GM23338 (cell line): Measurements from ENCODE around the gene CD68. TPM values are rescaled to one million over a fixed set of nuclear protein-coding genes. Genes with fewer than 3 reads are reported as not detected.

Experiments used
- ATAC-seq: fragments of 200-7000 bp; cut with Tn5 transposase; 3 replicates; pipeline ENCODE4 v1.9.1; 2020
- DNase-seq: peaks from one replicate; pipeline ENCODE4 v3.0.0-alpha.2; 2015; ENCODE audit warnings: low spot score
- H2AFZ ChIP-seq: fragments of 200-600 bp; sonication (generic); 2 replicates; pipeline ENCODE4 v1.8.0; 2016; ENCODE audit warnings: antibody characterized with exemption, mild to moderate bottlenecking, moderate library complexity
- H3F3A ChIP-seq: fragments of 200-600 bp; sonication (generic); replicated peaks from 2 replicates; pipeline ENCODE4 v1.8.0; 2017; ENCODE audit warnings: antibody characterized with exemption, mixed run types, low read depth
- H3K27ac ChIP-seq: fragments of 200-600 bp; sonication (generic); 2 replicates; pipeline ENCODE4 v1.6.1; 2016; ENCODE audit warnings: low read depth
- H3K27me3 ChIP-seq: fragments of 200-600 bp; sonication (generic); 2 replicates; pipeline ENCODE4 v1.8.0; 2016; ENCODE audit warnings: mild to moderate bottlenecking, mixed run types, moderate library complexity; ENCODE audit not compliant: insufficient read depth
- H3K36me3 ChIP-seq: fragments of 200-600 bp; sonication (generic); 2 replicates; pipeline ENCODE4 v1.8.0; 2016; ENCODE audit warnings: mild to moderate bottlenecking; ENCODE audit not compliant: insufficient read depth
- H3K4me1 ChIP-seq: fragments of 200-600 bp; sonication (generic); 2 replicates; pipeline ENCODE4 v1.8.0; 2016; ENCODE audit warnings: mild to moderate bottlenecking, moderate library complexity; ENCODE audit not compliant: insufficient read depth
- H3K4me2 ChIP-seq: fragments of 200-600 bp; sonication (generic); 2 replicates; pipeline ENCODE4 v1.7.1; 2017; ENCODE audit warnings: mixed run types
- H3K4me3 ChIP-seq: fragments of 200-600 bp; sonication (generic); 2 replicates; pipeline ENCODE4 v1.6.1; 2016; ENCODE audit warnings: mixed run types
- H3K79me2 ChIP-seq: fragments of 200-600 bp; sonication (generic); replicated peaks from 2 replicates; pipeline ENCODE4 v1.8.0; 2017; ENCODE audit warnings: mild to moderate bottlenecking; ENCODE audit not compliant: insufficient read depth
- H3K9me2 ChIP-seq: fragments of 200-600 bp; sonication (generic); 2 replicates; pipeline ENCODE4 v1.8.0; 2017; ENCODE audit not compliant: insufficient read depth
- H4K20me1 ChIP-seq: fragments of 200-600 bp; sonication (generic); replicated peaks from 2 replicates; pipeline ENCODE4 v1.8.0; 2017; ENCODE audit warnings: mild to moderate bottlenecking; ENCODE audit not compliant: insufficient read depth
- H3K27ac Mint-ChIP-seq: 2 replicates; pipeline ENCODE4 v1.8.0; 2020; ENCODE audit warnings: inconsistent platforms, mild to moderate bottlenecking, moderate library complexity, mixed read lengths
- H3K27me3 Mint-ChIP-seq: 3 replicates; pipeline ENCODE4 v1.8.0; 2022; ENCODE audit warnings: low read depth, mild to moderate bottlenecking, moderate library complexity, mixed read lengths, inconsistent platforms; ENCODE audit not compliant: insufficient read depth, poor library complexity
- H3K36me3 Mint-ChIP-seq: 3 replicates; pipeline ENCODE4 v1.8.0; 2021; ENCODE audit warnings: low read depth, mild to moderate bottlenecking, inconsistent platforms, moderate library complexity, mixed read lengths
- H3K4me1 Mint-ChIP-seq: 3 replicates; pipeline ENCODE4 v1.8.0; 2020; ENCODE audit warnings: mild to moderate bottlenecking, inconsistent platforms, mixed read lengths
- H3K4me3 Mint-ChIP-seq: 3 replicates; pipeline ENCODE4 v1.8.0; 2021; ENCODE audit warnings: moderate library complexity, mild to moderate bottlenecking, inconsistent platforms, mixed read lengths
- H3K9me3 Mint-ChIP-seq: 3 replicates; pipeline ENCODE4 v1.8.0; 2020; ENCODE audit warnings: moderate library complexity, mild to moderate bottlenecking, inconsistent platforms, mixed read lengths
- CREB1 ChIP-seq: fragments of 250-450 bp; sonication (Bioruptor Pico); IDR thresholded peaks from 2 replicates; pipeline ENCODE4 v1.5.0; 2020; ENCODE audit warnings: low read depth, mild to moderate bottlenecking, moderate library complexity
- NANOG ChIP-seq: IDR thresholded peaks from 2 replicates; pipeline ENCODE4 v1.6.1; 2016; ENCODE audit warnings: antibody characterized with exemption, borderline replicate concordance
- POLR2AphosphoS5 ChIP-seq: IDR thresholded peaks from 2 replicates; pipeline ENCODE4 v1.6.1; 2016; ENCODE audit warnings: antibody characterized with exemption, low read depth
- REST ChIP-seq: IDR thresholded peaks from one replicate; pipeline ENCODE4 v1.6.1; 2018; ENCODE audit warnings: antibody characterized with exemption; ENCODE audit not compliant: unreplicated experiment
- STAT1 ChIP-seq: IDR thresholded peaks from one replicate; pipeline ENCODE4 v1.6.1; 2016; ENCODE audit warnings: antibody characterized with exemption; ENCODE audit not compliant: unreplicated experiment
- ZNF331 ChIP-seq: fragments of 250-450 bp; sonication (Bioruptor Pico); IDR thresholded peaks from 2 replicates; pipeline ENCODE4 v1.5.0; 2020; ENCODE audit warnings: low read depth, mild to moderate bottlenecking, moderate library complexity
- polyA plus RNA-seq: library from polyadenylated mRNA; unstranded; fragments of >200 nt; fragmentation: Nextera tagmentation; extraction: Ambion mirVana; gene quantifications from 2 replicates; pipeline ENCODE4 v1.2.1, GENCODE V29; 2016
- total RNA-seq: library from RNA; depleted of rRNA; stranded (reverse); fragments of >200 nt; shearing (Covaris generic); gene quantifications from 2 replicates; pipeline ENCODE4 v1.2.3, GENCODE V29; 2014
- TF ChIP-seq, protein P1 (sequence below): fragments of 250-450 bp; sonication (Bioruptor Pico); IDR thresholded peaks from 2 replicates; pipeline ENCODE4 v1.5.0; 2020; ENCODE audit warnings: mild to moderate bottlenecking, moderate library complexity

Gene CD68
- total and polyA plus RNA-seq, 2 experiments from 2014 or later, result not detected

DNA sequence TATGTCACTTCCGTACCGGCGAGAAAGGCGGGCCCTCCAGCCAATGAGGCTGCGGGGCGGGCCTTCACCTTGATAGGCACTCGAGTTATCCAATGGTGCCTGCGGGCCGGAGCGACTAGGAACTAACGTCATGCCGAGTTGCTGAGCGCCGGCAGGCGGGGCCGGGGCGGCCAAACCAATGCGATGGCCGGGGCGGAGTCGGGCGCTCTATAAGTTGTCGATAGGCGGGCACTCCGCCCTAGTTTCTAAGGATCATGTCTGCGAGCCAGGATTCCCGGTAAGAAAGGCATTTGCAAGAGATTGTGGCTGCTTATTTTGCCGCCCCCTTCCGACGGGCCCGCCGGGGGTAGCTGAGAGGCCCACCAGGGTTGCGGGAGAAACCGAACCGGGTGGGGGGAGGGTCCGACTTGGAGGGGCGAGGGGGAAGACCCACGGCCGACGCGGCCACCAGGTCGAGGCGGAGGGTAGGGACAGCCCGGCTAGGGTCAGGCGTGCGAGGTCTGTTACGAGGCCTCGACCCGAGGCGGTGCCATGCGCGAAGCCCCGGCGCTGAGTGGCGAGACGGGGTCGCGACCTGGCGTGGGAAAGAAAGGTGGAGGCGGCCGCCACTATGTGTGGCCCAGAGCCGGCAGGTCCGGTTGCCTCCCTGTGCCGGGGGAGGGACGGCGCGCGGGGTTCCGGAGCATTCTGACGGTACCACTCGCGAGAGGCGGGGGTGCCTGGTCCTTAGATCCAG, 6.7 kb upstream of the CD68 start (continued):
- TF ChIP-seq REST, result no peak
- no peak for TF ChIP-seq NANOG
- TF ChIP-seq ZNF331 (CRISPR knock-in tag), result no peak
- peak; percentile 98 for TF ChIP-seq CREB1 (CRISPR knock-in tag)

- peaks cover 47% of the 10 kb centered on the region for H3K36me3 ChIP-seq
- Mint-ChIP-seq H3K9me3 (peaks cover 11% of the 10 kb centered on the region; the same call in 2 of the 3 replicates), H3K27me3 (peaks cover 39% of the 10 kb centered on the region), H3K4me3 (peak overlapping the region; percentile 90), H3K27ac (peak overlapping the region; percentile 100), H3K36me3 (peaks cover 95% of the 10 kb centered on the region), H3K4me1 (peaks cover 52% of the 10 kb centered on the region)
- peaks cover 59% of the 10 kb centered on the region for H3K79me2 ChIP-seq
- TF ChIP-seq POLR2AphosphoS5, result peak; percentile 45
- peak; percentile 75 for TF ChIP-seq CREB1 (CRISPR knock-in tag)
- no peak for TF ChIP-seq STAT1
- H3K4me1 ChIP-seq, result peaks cover 38% of the 10 kb centered on the region
- peaks cover 70% of the 10 kb centered on the region for H3F3A ChIP-seq
- peak overlapping the region; percentile 100 for H3K4me3 ChIP-seq
- H3K27ac ChIP-seq, result peak overlapping the region; percentile 97
- ATAC-seq, result peak; percentile 25
- no peak overlapping the region for H2AFZ ChIP-seq
- H3K4me2 ChIP-seq, result peak overlapping the region; percentile 100
- H4K20me1 ChIP-seq, result peaks cover 40% of the 10 kb centered on the region
- peak; percentile 88 for DNase-seq
- no peaks in the 10 kb centered on the region for H3K27me3 ChIP-seq
- H3K9me2 ChIP-seq, result no peaks in the 10 kb centered on the region
Observed at GRCh38 chr17:7573324-7574080, 5.9 kb upstream of the CD68 start.

DNA sequence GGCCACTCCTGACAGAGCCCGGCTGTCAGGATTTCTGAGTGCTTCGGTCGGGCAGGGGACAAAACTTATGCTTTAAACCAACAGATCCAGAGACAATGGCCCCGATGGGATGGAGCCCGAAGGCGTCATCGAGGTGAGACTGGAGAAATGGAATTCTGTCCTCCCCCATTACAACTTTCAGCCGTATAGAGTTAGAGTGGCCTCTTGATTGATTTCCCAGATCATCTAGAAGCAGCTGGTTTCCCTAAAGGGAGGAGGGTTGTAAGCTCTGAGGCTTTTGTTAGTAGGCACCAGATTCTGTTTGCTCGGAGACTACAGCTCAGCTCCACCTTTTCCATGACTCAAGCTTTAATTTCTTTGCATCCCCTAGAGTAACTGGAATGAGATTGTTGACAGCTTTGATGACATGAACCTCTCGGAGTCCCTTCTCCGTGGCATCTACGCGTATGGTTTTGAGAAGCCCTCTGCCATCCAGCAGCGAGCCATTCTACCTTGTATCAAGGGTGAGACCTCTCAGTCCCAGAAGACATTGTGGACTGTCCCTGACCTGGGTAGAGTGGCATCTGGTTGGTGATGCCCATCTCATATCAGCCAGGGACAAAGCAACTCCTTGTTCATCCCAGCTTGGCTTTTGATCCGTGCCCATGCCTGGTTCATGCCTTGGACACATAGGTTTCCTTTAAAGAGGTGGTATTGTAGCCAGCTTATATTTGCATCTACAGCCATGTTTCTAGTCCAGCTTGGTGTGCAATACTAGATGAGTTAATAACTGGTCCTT, 5.1 kb upstream of the CD68 start:
- peak overlapping the region; percentile 97 for H3K27ac ChIP-seq
- H3K27me3 Mint-ChIP-seq, result peaks cover 46% of the 10 kb centered on the region
- H2AFZ ChIP-seq, result no peak overlapping the region
- peak overlapping the region; percentile 100 for H3K4me2 ChIP-seq
- DNase-seq (no peak), ATAC-seq (no peak)
- H4K20me1 ChIP-seq, result peaks cover 40% of the 10 kb centered on the region
- peak overlapping the region; percentile 100 for H3K4me3 ChIP-seq
- peaks cover 78% of the 10 kb centered on the region for H3F3A ChIP-seq
- no peaks in the 10 kb centered on the region for H3K9me2 ChIP-seq
- H3K4me1 Mint-ChIP-seq, result peaks cover 59% of the 10 kb centered on the region
- H3K36me3 Mint-ChIP-seq, result peaks cover 95% of the 10 kb centered on the region
- H3K79me2 ChIP-seq, result peaks cover 59% of the 10 kb centered on the region
- no peaks in the 10 kb centered on the region for H3K27me3 ChIP-seq
- peaks cover 46% of the 10 kb centered on the region for H3K36me3 ChIP-seq
- H3K9me3 Mint-ChIP-seq, result peaks cover 11% of the 10 kb centered on the region; the same call in 2 of the 3 replicates
- H3K27ac Mint-ChIP-seq, result peak overlapping the region; percentile 92
- H3K4me3 Mint-ChIP-seq, result peak overlapping the region; percentile 90
- H3K4me1 ChIP-seq, result peaks cover 43% of the 10 kb centered on the region
- TF ChIP-seq, protein P1, sequence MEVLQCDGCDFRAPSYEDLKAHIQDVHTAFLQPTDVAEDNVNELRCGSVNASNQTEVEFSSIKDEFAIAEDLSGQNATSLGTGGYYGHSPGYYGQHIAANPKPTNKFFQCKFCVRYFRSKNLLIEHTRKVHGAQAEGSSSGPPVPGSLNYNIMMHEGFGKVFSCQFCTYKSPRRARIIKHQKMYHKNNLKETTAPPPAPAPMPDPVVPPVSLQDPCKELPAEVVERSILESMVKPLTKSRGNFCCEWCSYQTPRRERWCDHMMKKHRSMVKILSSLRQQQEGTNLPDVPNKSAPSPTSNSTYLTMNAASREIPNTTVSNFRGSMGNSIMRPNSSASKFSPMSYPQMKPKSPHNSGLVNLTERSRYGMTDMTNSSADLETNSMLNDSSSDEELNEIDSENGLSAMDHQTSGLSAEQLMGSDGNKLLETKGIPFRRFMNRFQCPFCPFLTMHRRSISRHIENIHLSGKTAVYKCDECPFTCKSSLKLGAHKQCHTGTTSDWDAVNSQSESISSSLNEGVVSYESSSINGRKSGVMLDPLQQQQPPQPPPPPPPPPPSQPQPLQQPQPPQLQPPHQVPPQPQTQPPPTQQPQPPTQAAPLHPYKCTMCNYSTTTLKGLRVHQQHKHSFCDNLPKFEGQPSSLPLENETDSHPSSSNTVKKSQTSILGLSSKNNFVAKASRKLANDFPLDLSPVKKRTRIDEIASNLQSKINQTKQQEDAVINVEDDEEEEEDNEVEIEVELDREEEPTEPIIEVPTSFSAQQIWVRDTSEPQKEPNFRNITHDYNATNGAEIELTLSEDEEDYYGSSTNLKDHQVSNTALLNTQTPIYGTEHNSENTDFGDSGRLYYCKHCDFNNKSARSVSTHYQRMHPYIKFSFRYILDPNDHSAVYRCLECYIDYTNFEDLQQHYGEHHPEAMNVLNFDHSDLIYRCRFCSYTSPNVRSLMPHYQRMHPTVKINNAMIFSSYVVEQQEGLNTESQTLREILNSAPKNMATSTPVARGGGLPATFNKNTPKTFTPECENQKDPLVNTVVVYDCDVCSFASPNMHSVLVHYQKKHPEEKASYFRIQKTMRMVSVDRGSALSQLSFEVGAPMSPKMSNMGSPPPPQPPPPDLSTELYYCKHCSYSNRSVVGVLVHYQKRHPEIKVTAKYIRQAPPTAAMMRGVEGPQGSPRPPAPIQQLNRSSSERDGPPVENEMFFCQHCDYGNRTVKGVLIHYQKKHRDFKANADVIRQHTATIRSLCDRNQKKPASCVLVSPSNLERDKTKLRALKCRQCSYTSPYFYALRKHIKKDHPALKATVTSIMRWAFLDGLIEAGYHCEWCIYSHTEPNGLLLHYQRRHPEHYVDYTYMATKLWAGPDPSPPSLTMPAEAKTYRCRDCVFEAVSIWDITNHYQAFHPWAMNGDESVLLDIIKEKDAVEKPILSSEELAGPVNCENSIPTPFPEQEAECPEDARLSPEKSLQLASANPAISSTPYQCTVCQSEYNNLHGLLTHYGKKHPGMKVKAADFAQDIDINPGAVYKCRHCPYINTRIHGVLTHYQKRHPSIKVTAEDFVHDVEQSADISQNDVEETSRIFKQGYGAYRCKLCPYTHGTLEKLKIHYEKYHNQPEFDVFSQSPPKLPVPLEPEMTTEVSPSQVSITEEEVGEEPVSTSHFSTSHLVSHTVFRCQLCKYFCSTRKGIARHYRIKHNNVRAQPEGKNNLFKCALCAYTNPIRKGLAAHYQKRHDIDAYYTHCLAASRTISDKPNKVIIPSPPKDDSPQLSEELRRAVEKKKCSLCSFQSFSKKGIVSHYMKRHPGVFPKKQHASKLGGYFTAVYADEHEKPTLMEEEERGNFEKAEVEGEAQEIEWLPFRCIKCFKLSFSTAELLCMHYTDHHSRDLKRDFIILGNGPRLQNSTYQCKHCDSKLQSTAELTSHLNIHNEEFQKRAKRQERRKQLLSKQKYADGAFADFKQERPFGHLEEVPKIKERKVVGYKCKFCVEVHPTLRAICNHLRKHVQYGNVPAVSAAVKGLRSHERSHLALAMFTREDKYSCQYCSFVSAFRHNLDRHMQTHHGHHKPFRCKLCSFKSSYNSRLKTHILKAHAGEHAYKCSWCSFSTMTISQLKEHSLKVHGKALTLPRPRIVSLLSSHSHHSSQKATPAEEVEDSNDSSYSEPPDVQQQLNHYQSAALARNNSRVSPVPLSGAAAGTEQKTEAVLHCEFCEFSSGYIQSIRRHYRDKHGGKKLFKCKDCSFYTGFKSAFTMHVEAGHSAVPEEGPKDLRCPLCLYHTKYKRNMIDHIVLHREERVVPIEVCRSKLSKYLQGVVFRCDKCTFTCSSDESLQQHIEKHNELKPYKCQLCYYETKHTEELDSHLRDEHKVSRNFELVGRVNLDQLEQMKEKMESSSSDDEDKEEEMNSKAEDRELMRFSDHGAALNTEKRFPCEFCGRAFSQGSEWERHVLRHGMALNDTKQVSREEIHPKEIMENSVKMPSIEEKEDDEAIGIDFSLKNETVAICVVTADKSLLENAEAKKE, result no peak
- TF ChIP-seq POLR2AphosphoS5, result no peak; the same call in 1 of the 2 replicates
